Panc1 (cell line): ENCODE measurements around the gene IFNK. TPM values are rescaled to one million over a fixed set of nuclear protein-coding genes. Genes with fewer than 3 reads are reported as not detected.

Experiments used
- ATAC-seq: fragments of 200-7000 bp; cut with Tn5 transposase; 2 replicates; pipeline ENCODE4 v1.9.1; 2020; ENCODE audit warnings: mild to moderate bottlenecking, moderate library complexity
- BruUV-seq: library from RNA; stranded (reverse); fragments of 400-500 nt; replicated peaks from 2 replicates; lab custom pipeline; 2021; lab: Mats Ljungman, UMichigan
- CTCF ChIA-PET: fragments of 300-600 bp; sonication (Branson Sonifier 250); formaldehyde crosslinking; loops from one replicate; lab custom pipeline; 2022; ENCODE audit warnings: antibody characterized with exemption; lab: Charles Lee
- POLR2A ChIA-PET: fragments of 300-600 bp; sonication (Branson Sonifier 250); formaldehyde crosslinking; loops from one replicate; lab custom pipeline; 2022; ENCODE audit warnings: antibody characterized with exemption; lab: Charles Lee
- DNase-seq: peaks from one replicate; pipeline ENCODE4 v3.0.0-alpha.2; 2010; ENCODE audit warnings: low read depth, low spot score
- H3K27ac ChIP-seq: 2 replicates; pipeline ENCODE4 v1.5.1; 2011; ENCODE audit warnings: mild to moderate bottlenecking, low read length, inconsistent platforms
- H3K27me3 ChIP-seq: fragments of 200-500 bp; sonication (Bioruptor generic); 2 replicates; pipeline ENCODE4 v1.6.0; 2014; ENCODE audit warnings: low read length, inconsistent platforms; ENCODE audit not compliant: control insufficient read depth, insufficient read depth
- H3K36me3 ChIP-seq: fragments of 200-500 bp; sonication (Bioruptor generic); 2 replicates; pipeline ENCODE4 v1.5.1; 2014; ENCODE audit warnings: inconsistent platforms, mild to moderate bottlenecking, low read length, moderate library complexity; ENCODE audit not compliant: control insufficient read depth, insufficient read depth
- H3K4me1 ChIP-seq: 2 replicates; pipeline ENCODE4 v1.5.1; 2011; ENCODE audit warnings: inconsistent platforms, mild to moderate bottlenecking, low read length, moderate library complexity; ENCODE audit not compliant: control insufficient read depth, insufficient read depth
- H3K4me3 ChIP-seq, 2 experiments: 2 replicates each; pipeline ENCODE4 v1.5.1; 2011 to 2012; ENCODE audit warnings: low read depth in 2 of 2, low read length in 2 of 2, mild to moderate bottlenecking in 2 of 2, inconsistent platforms in 1 of 2, moderate library complexity in 1 of 2
- H3K9me3 ChIP-seq: fragments of 200-500 bp; sonication (Bioruptor generic); 2 replicates; pipeline ENCODE4 v1.5.1; 2014; ENCODE audit warnings: low read depth, mild to moderate bottlenecking, inconsistent platforms, low read length, moderate library complexity; ENCODE audit not compliant: control insufficient read depth, insufficient read depth
- CTCF ChIP-seq: fragments of 450-650 bp; IDR thresholded peaks from 2 replicates; pipeline ENCODE4 v1.5.1; 2017; ENCODE audit warnings: mild to moderate bottlenecking
- POLR2AphosphoS5 ChIP-seq: IDR thresholded peaks from 2 replicates; pipeline ENCODE4 v1.6.1; 2012; ENCODE audit warnings: mild to moderate bottlenecking, low read depth, low read length, moderate library complexity
- REST ChIP-seq, 2 experiments: IDR thresholded peaks; 2 replicates each; pipeline ENCODE4 v1.6.1; 2011 to 2012; ENCODE audit warnings: low read depth in 2 of 2, control low read depth in 1 of 2, low read length in 1 of 2, mild to moderate bottlenecking in 1 of 2, moderate library complexity in 1 of 2; ENCODE audit not compliant: insufficient read depth in 1 of 2
- SIN3A ChIP-seq: IDR thresholded peaks from 2 replicates; pipeline ENCODE4 v1.6.1; 2012; ENCODE audit warnings: low read depth, mild to moderate bottlenecking, low read length, moderate library complexity, borderline replicate concordance; ENCODE audit not compliant: insufficient read depth
- TCF7L2 ChIP-seq: IDR thresholded peaks from 2 replicates; pipeline ENCODE4 v1.6.1; 2011; ENCODE audit warnings: mild to moderate bottlenecking, low read depth, low read length, inconsistent platforms
- in situ Hi-C: cut with HindIII; loops from 2 replicates; pipeline ENCODE4 v1.10.0; 2016; ENCODE audit warnings: low sequenced_read_pairs, low pct_unique_long_range_greater_than_20kb
- intact Hi-C: fragments of 100-400 bp; cut with micrococcal nuclease; formaldehyde crosslinking; loops from one replicate; pipeline ENCODE4 v1.10.0; 2022; ENCODE audit not compliant: unreplicated experiment
- total RNA-seq: library from RNA; stranded (reverse); gene quantifications from one replicate; pipeline ENCODE4 v1.2.1, GENCODE V29; 2021; ENCODE audit not compliant: unreplicated experiment

IFNK gene
- total RNA-seq, 1 experiment from 2014 or later, result not detected

- ChIA-PET CTCF (no interaction called here), POLR2A (no interaction called here)
These were observed 49.0 kb upstream of the IFNK start for GRCh38 chr9:27475057-27475595.

GRCh38 chr9:27476870-27477515 is 47.1 kb upstream of the IFNK start:
- H3K27ac ChIP-seq, result no peak overlapping the region
- POLR2A ChIA-PET, result no interaction called here
- no peak for TF ChIP-seq SIN3A
- no peak for TF ChIP-seq POLR2AphosphoS5
- TF ChIP-seq REST (IDR thresholded peaks at IDR 0.05; ENCODE audit: insufficient read depth in 1 of 2, low read depth in 2 of 2, low read length in 1 of 2), result no peak
- no peak for TF ChIP-seq CTCF
- TF ChIP-seq TCF7L2, result no peak
- no peak for ATAC-seq
- in situ Hi-C loops, result no loop called here
- CTCF ChIA-PET, result no interaction called here
- no peak for DNase-seq
- H3K36me3 ChIP-seq, result no peaks in the 10 kb centered on the region
- no peaks in the 10 kb centered on the region for H3K27me3 ChIP-seq
- no peaks in the 10 kb centered on the region for H3K4me1 ChIP-seq
- intact Hi-C loops, result no loop called here
- H3K4me3 ChIP-seq, result no peak overlapping the region
- no TSS peak for BruUV-seq
- H3K9me3 ChIP-seq, result no peaks in the 10 kb centered on the region

More at GRCh38 chr9:27475057-27475595, 49.0 kb upstream of the IFNK start:
- TF ChIP-seq SIN3A (no peak), REST (IDR thresholded peaks at IDR 0.05; ENCODE audit: insufficient read depth in 1 of 2, low read depth in 2 of 2, low read length in 1 of 2) (no peak), TCF7L2 (no peak), POLR2AphosphoS5 (no peak), CTCF (no peak)
- DNase-seq, result no peak
- no peaks in the 10 kb centered on the region for H3K27me3 ChIP-seq
- intact Hi-C loops, result no loop called here
- no peaks in the 10 kb centered on the region for H3K9me3 ChIP-seq
- in situ Hi-C loops, result no loop called here
- no peak overlapping the region for H3K4me3 ChIP-seq
- no peak overlapping the region for H3K27ac ChIP-seq
- no peaks in the 10 kb centered on the region for H3K36me3 ChIP-seq
- no TSS peak for BruUV-seq
- no peak for ATAC-seq
- no peaks in the 10 kb centered on the region for H3K4me1 ChIP-seq
